Measurements from ENCODE around the gene ADD3. TPM values are rescaled to one million over a fixed set of nuclear protein-coding genes. Genes with fewer than 3 reads are reported as not detected.

ADD3 gene
- total and polyA plus RNA-seq, 2 experiments from 2014 or later = 133 to 1,101 TPM

DNA sequence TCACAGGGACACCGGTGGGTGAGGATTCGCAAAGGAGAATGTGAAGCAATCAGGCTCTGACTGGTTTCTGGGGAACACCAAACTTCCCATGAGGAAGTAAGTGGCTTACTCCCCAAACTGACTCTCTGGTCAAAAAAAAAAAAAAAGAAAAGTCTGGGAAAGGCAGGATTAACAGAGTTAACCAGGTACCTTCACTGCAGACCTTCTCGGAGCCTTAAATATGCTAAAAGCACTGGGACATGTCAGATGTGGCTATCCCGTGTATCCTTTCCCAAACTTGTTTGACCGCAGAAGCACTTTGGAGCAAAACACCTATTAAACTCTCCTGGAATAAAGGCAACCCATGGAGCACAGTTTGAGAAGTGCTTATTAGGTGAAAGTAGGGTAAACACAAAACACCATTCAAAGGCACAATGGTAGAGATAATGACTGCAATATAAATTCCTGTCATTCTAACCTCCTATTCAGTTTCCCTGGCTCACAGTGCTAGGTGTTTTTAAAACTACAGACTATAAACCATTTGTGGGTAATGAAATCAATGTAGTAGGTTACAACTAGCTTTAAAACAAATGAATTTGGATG, 155.5 kb downstream of the ADD3 start:
- H3K4me2 ChIP-seq (ENCODE audit: unreplicated experiment) = no peak overlapping the region
- 65 to 67% methylated on average over 5 of the region's 5 CpGs for WGBS, 2 experiments (ENCODE audit: low coverage in 1 of 2, low lambda C conversion rate in 2 of 2, missing lambda C conversion rate in 2 of 2)

DNA sequence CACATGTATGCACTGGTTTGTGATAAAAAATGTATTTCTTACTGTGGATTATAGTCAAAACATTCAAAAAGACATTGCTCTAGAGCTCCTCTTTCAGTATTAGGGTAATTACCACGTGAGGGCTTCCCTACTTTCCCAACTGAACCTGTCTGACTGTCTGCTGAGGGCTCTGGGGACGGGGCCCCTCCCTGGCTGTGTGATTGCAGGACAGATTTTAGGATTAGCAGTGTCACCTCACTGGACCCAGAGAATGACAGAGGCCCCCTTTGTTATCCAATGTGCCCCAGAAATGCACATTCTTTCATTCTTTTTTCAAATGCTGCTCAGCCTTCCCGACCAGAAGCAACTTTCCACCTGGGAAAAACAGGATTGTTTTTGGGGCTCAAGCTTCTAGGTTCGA, 156.1 kb downstream of the ADD3 start:
- no peak overlapping the region for H3K4me3 ChIP-seq
- no peak for TF ChIP-seq EZH2phosphoT487 (IDR thresholded peaks at IDR 0.05; ENCODE audit: insufficient read depth, low read depth)
- no peak for TF ChIP-seq EZH2 (IDR thresholded peaks at IDR 0.05; ENCODE audit: insufficient read depth, poor library complexity, severe bottlenecking)
- H3K9me3 ChIP-seq (ENCODE audit: low read depth) = no peaks in the 10 kb centered on the region
- no peaks in the 10 kb centered on the region for H4K20me1 ChIP-seq (ENCODE audit: insufficient read depth)
- H3F3A ChIP-seq (ENCODE audit: insufficient read depth) = no peaks in the 10 kb centered on the region
- H3K27ac ChIP-seq = no peak overlapping the region
- H3K79me2 ChIP-seq (ENCODE audit: insufficient read depth) = no peaks in the 10 kb centered on the region
- H3K9ac ChIP-seq = no peak overlapping the region
- no peaks in the 10 kb centered on the region for H3K36me3 ChIP-seq (ENCODE audit: low read depth)
- H3K27me3 ChIP-seq (replicated peaks; ENCODE audit: insufficient read depth) = peaks cover 62% of the 10 kb centered on the region
- WGBS, 2 experiments (ENCODE audit: low coverage in 1 of 2, low lambda C conversion rate in 2 of 2, missing lambda C conversion rate in 2 of 2) = 30 to 37% methylated on average over 4 of the region's 4 CpGs
- no peaks in the 10 kb centered on the region for H3K9me2 ChIP-seq (ENCODE audit: insufficient read depth)
- no peaks in the 10 kb centered on the region for H3K4me1 ChIP-seq (ENCODE audit: insufficient read depth)
- in situ Hi-C loops (cut with MboI) = no loop called here
- no peak overlapping the region for H2AFZ ChIP-seq
- DNase-seq = no peak
- H3K4me2 ChIP-seq (ENCODE audit: unreplicated experiment) = no peak overlapping the region

More for the DNA sequence above, 155.5 kb downstream of the ADD3 start:
- Histone ChIP-seq H3K9ac (no peak overlapping the region), H3F3A (ENCODE audit: insufficient read depth) (no peaks in the 10 kb centered on the region), H3K9me3 (ENCODE audit: low read depth) (no peaks in the 10 kb centered on the region), H4K20me1 (ENCODE audit: insufficient read depth) (no peaks in the 10 kb centered on the region), H3K27ac (no peak overlapping the region), H3K4me1 (ENCODE audit: insufficient read depth) (no peaks in the 10 kb centered on the region), H3K27me3 (replicated peaks; ENCODE audit: insufficient read depth) (peaks cover 60% of the 10 kb centered on the region), H2AFZ (no peak overlapping the region), H3K4me3 (no peak overlapping the region), H3K9me2 (ENCODE audit: insufficient read depth) (no peaks in the 10 kb centered on the region), H3K36me3 (ENCODE audit: low read depth) (no peaks in the 10 kb centered on the region), H3K79me2 (ENCODE audit: insufficient read depth) (no peaks in the 10 kb centered on the region)
- no peak for DNase-seq
- no peak for TF ChIP-seq EZH2 (IDR thresholded peaks at IDR 0.05; ENCODE audit: insufficient read depth, poor library complexity, severe bottlenecking)
- no peak for TF ChIP-seq EZH2phosphoT487 (IDR thresholded peaks at IDR 0.05; ENCODE audit: insufficient read depth, low read depth)
- in situ Hi-C loops (cut with MboI) = no loop called here

DNA sequence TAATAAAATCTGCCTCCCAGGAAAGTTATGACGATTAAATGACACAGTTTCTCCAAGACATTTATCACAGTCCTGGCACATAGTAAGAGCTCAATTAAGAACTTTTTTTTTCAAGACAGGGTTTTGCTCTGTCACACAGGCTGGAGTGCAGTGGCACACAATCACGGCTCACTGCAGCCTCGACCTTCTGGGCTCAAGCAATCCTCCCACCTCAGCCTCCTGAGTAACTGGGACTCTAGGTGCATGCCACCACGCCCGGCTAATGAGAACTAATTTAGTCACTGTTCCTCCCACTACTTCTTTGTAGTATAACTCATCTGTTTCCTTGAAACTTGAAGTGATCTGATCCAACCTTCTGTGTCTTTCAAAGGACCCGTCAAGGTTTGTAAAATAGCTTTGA, 157.5 kb downstream of the ADD3 start:
- no peaks in the 10 kb centered on the region for H4K20me1 ChIP-seq (ENCODE audit: insufficient read depth)
- DNase-seq = no peak
- 59 to 61% methylated on average over 6 of the region's 6 CpGs for WGBS, 2 experiments (ENCODE audit: low coverage in 1 of 2, low lambda C conversion rate in 2 of 2, missing lambda C conversion rate in 2 of 2)
- no peaks in the 10 kb centered on the region for H3F3A ChIP-seq (ENCODE audit: insufficient read depth)
- in situ Hi-C loops (cut with MboI) = no loop called here
- no peaks in the 10 kb centered on the region for H3K79me2 ChIP-seq (ENCODE audit: insufficient read depth)
- H3K9ac ChIP-seq = no peak overlapping the region
- no peak for TF ChIP-seq EZH2 (IDR thresholded peaks at IDR 0.05; ENCODE audit: insufficient read depth, poor library complexity, severe bottlenecking)
- no peak for TF ChIP-seq EZH2phosphoT487 (IDR thresholded peaks at IDR 0.05; ENCODE audit: insufficient read depth, low read depth)
- H3K4me2 ChIP-seq (ENCODE audit: unreplicated experiment) = no peak overlapping the region
- H3K9me3 ChIP-seq (ENCODE audit: low read depth) = no peaks in the 10 kb centered on the region
- no peaks in the 10 kb centered on the region for H3K4me1 ChIP-seq (ENCODE audit: insufficient read depth)
- no peak overlapping the region for H3K4me3 ChIP-seq
- H3K9me2 ChIP-seq (ENCODE audit: insufficient read depth) = no peaks in the 10 kb centered on the region
- H3K36me3 ChIP-seq (ENCODE audit: low read depth) = no peaks in the 10 kb centered on the region
- H3K27ac ChIP-seq = no peak overlapping the region
- H2AFZ ChIP-seq = no peak overlapping the region
- H3K27me3 ChIP-seq (replicated peaks; ENCODE audit: insufficient read depth) = peaks cover 64% of the 10 kb centered on the region

DNA sequence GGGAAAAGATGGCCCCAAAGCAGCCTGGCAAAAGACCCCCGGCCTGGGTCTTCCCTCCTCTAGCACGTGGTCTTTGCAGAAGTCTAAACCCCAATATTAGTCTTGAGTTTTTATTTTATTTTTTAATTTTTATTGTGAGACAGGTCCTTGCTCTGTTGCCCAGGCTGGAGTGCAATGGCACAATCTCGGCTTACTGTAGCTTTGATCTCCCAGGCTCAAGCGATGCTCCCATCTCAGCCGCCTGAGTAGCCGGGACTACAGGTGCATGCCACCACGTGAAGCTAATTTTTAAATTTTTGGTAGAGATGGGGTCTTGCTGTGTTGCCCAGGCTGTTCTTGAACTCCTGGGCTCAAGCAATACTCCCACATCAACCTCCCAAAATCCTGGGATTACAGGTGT, 159.4 kb downstream of the ADD3 start:
- no peaks in the 10 kb centered on the region for H3K9me3 ChIP-seq (ENCODE audit: low read depth)
- no peaks in the 10 kb centered on the region for H3K79me2 ChIP-seq (ENCODE audit: insufficient read depth)
- peaks cover 77% of the 10 kb centered on the region for H3K27me3 ChIP-seq (replicated peaks; ENCODE audit: insufficient read depth)
- H3K4me1 ChIP-seq (ENCODE audit: insufficient read depth) = no peaks in the 10 kb centered on the region
- H3K4me2 ChIP-seq (ENCODE audit: unreplicated experiment) = no peak overlapping the region
- no peak for TF ChIP-seq EZH2 (IDR thresholded peaks at IDR 0.05; ENCODE audit: insufficient read depth, poor library complexity, severe bottlenecking)
- no peak for TF ChIP-seq EZH2phosphoT487 (IDR thresholded peaks at IDR 0.05; ENCODE audit: insufficient read depth, low read depth)
- no peak overlapping the region for H3K4me3 ChIP-seq
- no peaks in the 10 kb centered on the region for H3K36me3 ChIP-seq (ENCODE audit: low read depth)
- H3K9me2 ChIP-seq (ENCODE audit: insufficient read depth) = no peaks in the 10 kb centered on the region
- no peak overlapping the region for H3K9ac ChIP-seq
- H3F3A ChIP-seq (ENCODE audit: insufficient read depth) = no peaks in the 10 kb centered on the region
- in situ Hi-C loops (cut with MboI) = no loop called here
- H2AFZ ChIP-seq = no peak overlapping the region
- H4K20me1 ChIP-seq (ENCODE audit: insufficient read depth) = no peaks in the 10 kb centered on the region
- H3K27ac ChIP-seq = no peak overlapping the region
- 60 to 67% methylated on average over 7 of the region's 7 CpGs for WGBS, 2 experiments (ENCODE audit: low coverage in 1 of 2, low lambda C conversion rate in 2 of 2, missing lambda C conversion rate in 2 of 2)
- DNase-seq = no peak

Data from GM23248 (cell line).